Upper lobe of right lung (tissue), 1 donor: ENCODE data around the gene FUT3. TPM values are rescaled to one million over a fixed set of nuclear protein-coding genes. Genes with fewer than 3 reads are reported as not detected.

Experiments used
- ATAC-seq: fragments of 200-7000 bp; cut with Tn5 transposase; one replicate; pipeline ENCODE4 v1.9.1; 2020; ENCODE audit warnings: mild to moderate bottlenecking, moderate library complexity
- DNase-seq: peaks from one replicate; pipeline ENCODE4 v3.0.0-alpha.2; 2020
- H3K27ac ChIP-seq: fragments of 200-600 bp; one replicate; pipeline ENCODE4 v1.8.0; 2022
- H3K27me3 ChIP-seq: fragments of 200-600 bp; one replicate; pipeline ENCODE4 v1.8.0; 2022; ENCODE audit warnings: mild to moderate bottlenecking
- H3K36me3 ChIP-seq: fragments of 200-600 bp; one replicate; pipeline ENCODE4 v1.8.0; 2022
- H3K4me1 ChIP-seq: fragments of 200-600 bp; one replicate; pipeline ENCODE4 v1.8.0; 2022
- H3K4me3 ChIP-seq: fragments of 200-600 bp; one replicate; pipeline ENCODE4 v1.8.0; 2022; ENCODE audit warnings: mild to moderate bottlenecking
- H3K9me3 ChIP-seq: fragments of 200-600 bp; one replicate; pipeline ENCODE4 v1.8.0; 2022
- intact Hi-C: fragments of 100-400 bp; cut with DNase I; formaldehyde crosslinking; loops from one replicate; pipeline ENCODE4 v1.11.0; 2022
- total RNA-seq: library from RNA; stranded (reverse); fragmentation: NEBNext Ultra II Directional; extraction: Animal tissue kit (Norgen Biotek cat#: 25700); gene quantifications from one replicate; pipeline ENCODE4 v1.2.1, GENCODE V29; 2021
- TF ChIP-seq, protein P1 (sequence below): fragments of 200-600 bp; IDR thresholded peaks from one replicate; pipeline ENCODE4 v1.8.0; 2022; ENCODE audit warnings: antibody characterized with exemption
- donor health status: DM: no; HTN: yes; CAD: no; lungs with severe emphysema.

Gene FUT3
- total RNA-seq, 1 donor from 2014 or later: 17.3 TPM

DNA sequence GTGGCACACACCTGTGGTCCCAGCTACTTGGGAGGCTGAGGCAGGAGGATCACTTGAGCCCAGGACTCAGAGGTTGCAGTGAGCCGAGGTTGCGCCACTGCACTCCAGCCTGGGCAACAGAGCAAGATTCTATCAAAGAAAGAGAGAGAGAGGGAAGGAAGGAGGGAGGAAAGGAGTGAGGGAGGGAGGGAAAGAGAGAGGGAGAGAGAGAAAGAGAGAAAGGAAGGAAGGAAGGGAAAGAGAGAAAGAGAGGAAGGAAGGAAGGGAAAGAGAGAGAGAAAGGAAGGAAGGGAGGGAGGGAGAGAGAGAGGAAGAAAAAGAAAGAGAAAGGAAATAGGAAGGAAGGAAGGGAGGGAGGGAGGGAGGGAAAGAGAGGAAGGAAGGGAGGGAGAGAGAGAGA lies 34.0 kb downstream of the FUT3 start:
- no peaks in the 10 kb centered on the region for H3K36me3 ChIP-seq
- no peak overlapping the region for H3K27ac ChIP-seq
- H3K4me1 ChIP-seq: no peaks in the 10 kb centered on the region
- H3K4me3 ChIP-seq: no peak overlapping the region
- no peaks in the 10 kb centered on the region for H3K9me3 ChIP-seq
- ATAC-seq (no peak), DNase-seq (no peak)
- intact Hi-C loops: no loop called here
- no peaks in the 10 kb centered on the region for H3K27me3 ChIP-seq
- TF ChIP-seq, protein P1, sequence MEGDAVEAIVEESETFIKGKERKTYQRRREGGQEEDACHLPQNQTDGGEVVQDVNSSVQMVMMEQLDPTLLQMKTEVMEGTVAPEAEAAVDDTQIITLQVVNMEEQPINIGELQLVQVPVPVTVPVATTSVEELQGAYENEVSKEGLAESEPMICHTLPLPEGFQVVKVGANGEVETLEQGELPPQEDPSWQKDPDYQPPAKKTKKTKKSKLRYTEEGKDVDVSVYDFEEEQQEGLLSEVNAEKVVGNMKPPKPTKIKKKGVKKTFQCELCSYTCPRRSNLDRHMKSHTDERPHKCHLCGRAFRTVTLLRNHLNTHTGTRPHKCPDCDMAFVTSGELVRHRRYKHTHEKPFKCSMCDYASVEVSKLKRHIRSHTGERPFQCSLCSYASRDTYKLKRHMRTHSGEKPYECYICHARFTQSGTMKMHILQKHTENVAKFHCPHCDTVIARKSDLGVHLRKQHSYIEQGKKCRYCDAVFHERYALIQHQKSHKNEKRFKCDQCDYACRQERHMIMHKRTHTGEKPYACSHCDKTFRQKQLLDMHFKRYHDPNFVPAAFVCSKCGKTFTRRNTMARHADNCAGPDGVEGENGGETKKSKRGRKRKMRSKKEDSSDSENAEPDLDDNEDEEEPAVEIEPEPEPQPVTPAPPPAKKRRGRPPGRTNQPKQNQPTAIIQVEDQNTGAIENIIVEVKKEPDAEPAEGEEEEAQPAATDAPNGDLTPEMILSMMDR: no peak

GRCh38 chr19:5814852-5815246 lies 36.4 kb downstream of the FUT3 start:
- ATAC-seq (peak; percentile 36), DNase-seq (no peak)
- H3K27ac ChIP-seq: no peak overlapping the region
- H3K36me3 ChIP-seq: no peaks in the 10 kb centered on the region
- no peaks in the 10 kb centered on the region for H3K9me3 ChIP-seq
- no peaks in the 10 kb centered on the region for H3K4me1 ChIP-seq
- no peak overlapping the region for H3K4me3 ChIP-seq
- intact Hi-C loops: no loop called here
- TF ChIP-seq, protein P1: no peak
- H3K27me3 ChIP-seq: no peaks in the 10 kb centered on the region

DNA sequence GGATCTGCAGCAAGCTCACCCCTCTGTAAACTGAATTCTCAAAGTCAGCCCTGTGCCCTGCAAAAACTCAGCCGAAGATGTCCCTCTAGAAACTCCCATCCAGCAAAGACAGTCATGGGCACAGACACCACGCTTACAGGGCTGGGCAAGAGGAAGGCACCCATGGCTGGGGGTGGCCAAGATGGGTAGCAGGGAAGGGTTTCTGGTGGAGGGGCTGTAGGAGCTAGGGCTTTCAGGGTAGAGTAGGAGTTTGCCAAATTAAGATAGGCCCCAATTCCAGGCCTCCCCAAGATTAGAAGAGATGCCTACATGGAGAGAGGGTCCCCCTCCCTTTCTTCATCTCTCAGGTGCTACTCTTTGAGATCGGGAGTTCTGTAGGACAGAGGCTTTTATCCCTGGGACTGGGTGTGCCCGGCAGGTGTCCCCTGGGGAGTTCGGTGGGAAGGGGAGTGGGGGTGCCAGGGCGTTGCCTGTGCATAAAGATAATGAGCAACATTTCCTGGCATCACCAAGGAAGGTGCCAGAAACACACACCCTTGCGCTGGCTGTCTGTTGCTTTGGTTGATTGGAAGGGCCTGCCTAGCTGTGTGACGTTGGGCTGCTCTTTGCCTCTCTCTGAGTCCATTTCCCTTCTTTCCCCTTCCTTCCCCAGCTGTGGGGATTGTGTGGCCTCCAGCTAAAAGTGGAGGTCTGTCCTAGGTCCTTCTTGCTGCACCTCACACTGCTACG lies 37.0 kb downstream of the FUT3 start:
- TF ChIP-seq, protein P1: no peak
- Histone ChIP-seq H3K4me1 (no peaks in the 10 kb centered on the region), H3K36me3 (no peaks in the 10 kb centered on the region), H3K4me3 (no peak overlapping the region), H3K9me3 (no peaks in the 10 kb centered on the region), H3K27me3 (no peaks in the 10 kb centered on the region), H3K27ac (no peak overlapping the region)
- no peak for DNase-seq
- no peak for ATAC-seq
- intact Hi-C loops: no loop called here

- Histone ChIP-seq H3K4me1 (no peaks in the 10 kb centered on the region), H3K27ac (no peak overlapping the region), H3K4me3 (no peak overlapping the region), H3K27me3 (no peaks in the 10 kb centered on the region), H3K36me3 (no peaks in the 10 kb centered on the region), H3K9me3 (no peaks in the 10 kb centered on the region)
- ATAC-seq (no peak), DNase-seq (no peak)
- TF ChIP-seq, protein P1: no peak
- intact Hi-C loops: no loop called here
These were observed 40.1 kb downstream of the FUT3 start for GRCh38 chr19:5811117-5811516.

DNA sequence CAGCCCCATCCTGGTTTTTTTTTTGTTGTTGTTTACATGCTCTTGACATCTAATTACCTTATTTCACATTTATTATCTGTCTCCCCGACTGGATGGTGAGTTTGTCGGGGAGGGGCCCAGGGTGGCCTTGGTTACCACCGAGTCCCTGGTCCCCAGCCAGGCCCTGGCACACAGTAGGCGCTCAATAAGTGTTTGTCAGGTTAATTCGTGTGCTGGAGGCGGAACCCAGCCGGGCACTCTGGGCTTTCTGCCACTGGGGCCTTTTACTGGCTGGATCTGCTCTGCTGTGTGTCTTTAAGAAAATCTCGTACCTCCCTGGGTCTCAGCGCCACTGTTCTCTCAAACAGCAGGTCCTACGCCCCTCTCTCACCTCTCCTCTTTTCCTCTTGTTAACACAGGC lies 41.8 kb downstream of the FUT3 start:
- DNase-seq: no peak
- intact Hi-C loops: no loop called here
- Histone ChIP-seq H3K4me3 (no peak overlapping the region), H3K36me3 (no peaks in the 10 kb centered on the region), H3K4me1 (peaks cover 6% of the 10 kb centered on the region), H3K27me3 (no peaks in the 10 kb centered on the region), H3K9me3 (no peaks in the 10 kb centered on the region), H3K27ac (peak overlapping the region; percentile 30)
- TF ChIP-seq, protein P1: no peak
- ATAC-seq: no peak

- no peak overlapping the region for H3K4me3 ChIP-seq
- TF ChIP-seq, protein P1: no peak
- H3K27me3 ChIP-seq: peaks cover 2% of the 10 kb centered on the region
- no peak for DNase-seq
- ATAC-seq: peak; percentile 13
- intact Hi-C loops: no loop called here
- H3K36me3 ChIP-seq: no peaks in the 10 kb centered on the region
- H3K9me3 ChIP-seq: no peaks in the 10 kb centered on the region
- peak overlapping the region; percentile 30 for H3K27ac ChIP-seq
- peaks cover 8% of the 10 kb centered on the region for H3K4me1 ChIP-seq
These were observed 42.2 kb downstream of the FUT3 start for GRCh38 chr19:5809053-5809452.
